BJ (cell line): ENCODE data around the gene SIMC1. TPM values are rescaled to one million over a fixed set of nuclear protein-coding genes. Genes with fewer than 3 reads are reported as not detected.

Experiments used
- CTCF ChIA-PET: fragments of 350-600 bp; formaldehyde crosslinking; extraction: SDS; loops from one replicate; lab custom pipeline; 2021; ENCODE audit warnings: antibody characterized with exemption, inconsistent platforms; lab: Yijun Ruan, JAX
- POLR2A ChIA-PET: fragments of 300-600 bp; sonication (Branson Sonifier 250); formaldehyde crosslinking; extraction: SDS; loops from one replicate; lab custom pipeline; 2021; ENCODE audit warnings: antibody characterized with exemption; lab: Charles Lee
- DNase-seq: peaks from one replicate; pipeline ENCODE4 v3.0.0-alpha.2; 2011; ENCODE audit warnings: low read depth
- H3K27me3 ChIP-seq: 2 replicates; pipeline ENCODE4 v1.6.0; 2011; ENCODE audit warnings: low read length; ENCODE audit not compliant: control insufficient read depth, insufficient read depth
- H3K36me3 ChIP-seq: 2 replicates; pipeline ENCODE4 v1.5.1; 2011; ENCODE audit warnings: low read length; ENCODE audit not compliant: control insufficient read depth, insufficient read depth
- H3K4me3 ChIP-seq: 2 replicates; pipeline ENCODE4 v1.5.1; 2011; ENCODE audit warnings: low read depth, mild to moderate bottlenecking, control low read depth, low read length
- CTCF ChIP-seq: IDR thresholded peaks from 2 replicates; pipeline ENCODE4 v1.5.1; 2011; ENCODE audit warnings: low read depth, mild to moderate bottlenecking, control low read depth, inconsistent platforms, low read length, moderate library complexity; ENCODE audit not compliant: insufficient read depth
- polyA plus RNA-seq: library from polyadenylated mRNA; depleted of rRNA; stranded (reverse); fragments of >200 nt; gene quantifications from 2 replicates; pipeline ENCODE4 v1.2.3, GENCODE V29; 2011

The SIMC1 gene
- polyA plus RNA-seq, 1 experiment, result 8.0 TPM

- ChIA-PET POLR2A (no interaction called here), CTCF (no interaction called here)
- no peak for DNase-seq
- Histone ChIP-seq H3K27me3 (no peaks in the 10 kb centered on the region), H3K36me3 (peaks cover 1% of the 10 kb centered on the region), H3K4me3 (no peak overlapping the region)
- no peak for TF ChIP-seq CTCF
Measured at GRCh38 chr5:176334031-176334770, 96.0 kb downstream of the SIMC1 start.

DNA sequence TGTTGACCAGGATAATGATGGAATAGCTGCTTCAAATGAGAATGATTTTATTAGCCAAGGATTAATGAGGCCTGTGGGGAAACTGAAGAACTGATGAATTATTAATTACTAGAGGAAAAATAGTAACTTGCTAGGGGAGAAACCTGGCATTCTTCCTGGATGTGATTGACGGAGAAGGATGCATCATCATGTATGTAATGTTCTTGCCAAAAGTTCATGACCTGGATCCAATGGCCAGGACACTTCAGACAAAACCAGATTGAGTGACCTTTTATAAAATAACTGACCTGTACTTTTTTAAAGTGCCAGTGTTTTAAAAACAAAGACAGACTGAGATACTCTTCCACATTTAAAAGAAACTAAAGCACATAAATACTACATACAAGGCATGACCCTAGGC lies 99.7 kb downstream of the SIMC1 start:
- no peak for TF ChIP-seq CTCF
- Histone ChIP-seq H3K36me3 (peaks cover 1% of the 10 kb centered on the region), H3K4me3 (no peak overlapping the region), H3K27me3 (no peaks in the 10 kb centered on the region)
- no peak for DNase-seq
- CTCF ChIA-PET, result no interaction called here
- POLR2A ChIA-PET, result no interaction called here

DNA sequence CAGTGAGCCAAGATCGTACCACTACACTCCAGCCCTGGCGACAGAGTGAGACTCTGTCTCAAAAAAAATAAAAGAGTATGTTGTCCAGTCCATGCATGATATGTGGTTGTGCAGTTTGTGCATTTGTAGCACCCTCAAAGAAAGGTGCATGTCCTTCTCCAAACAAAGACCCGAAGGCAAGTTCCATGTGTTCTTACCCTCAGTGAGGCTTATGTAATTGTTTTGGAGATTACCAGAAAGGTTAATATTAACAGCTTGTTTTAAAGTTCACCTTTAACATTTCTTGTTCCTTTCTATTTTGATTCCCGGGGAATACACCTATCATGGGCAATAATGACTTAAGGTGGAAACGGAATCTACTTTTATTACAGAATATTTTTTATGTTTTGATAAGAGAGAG lies 101.1 kb downstream of the SIMC1 start:
- Histone ChIP-seq H3K36me3 (peaks cover 1% of the 10 kb centered on the region), H3K4me3 (no peak overlapping the region), H3K27me3 (no peaks in the 10 kb centered on the region)
- POLR2A ChIA-PET, result no interaction called here
- DNase-seq, result no peak
- CTCF ChIA-PET, result interaction anchor here (1.5 kb wide), 1 partner anchor 17 kb away, joined by 3 read pairs; no protein-coding TSS in a partner anchor
- no peak for TF ChIP-seq CTCF

GRCh38 chr5:176341325-176342157 lies 103.3 kb downstream of the SIMC1 start:
- ChIA-PET CTCF (no interaction called here), POLR2A (no interaction called here)
- Histone ChIP-seq H3K4me3 (no peak overlapping the region), H3K36me3 (peaks cover 9% of the 10 kb centered on the region), H3K27me3 (no peaks in the 10 kb centered on the region)
- no peak for DNase-seq
- TF ChIP-seq CTCF, result no peak

- POLR2A ChIA-PET, result no interaction called here
Measured at GRCh38 chr5:176342158-176342483, 103.9 kb downstream of the SIMC1 start.

More at GRCh38 chr5:176342158-176342483, 103.9 kb downstream of the SIMC1 start:
- CTCF ChIA-PET, result no interaction called here
- H3K36me3 ChIP-seq, result peaks cover 12% of the 10 kb centered on the region
- TF ChIP-seq CTCF, result no peak
- no peaks in the 10 kb centered on the region for H3K27me3 ChIP-seq
- no peak overlapping the region for H3K4me3 ChIP-seq
- DNase-seq, result no peak
